ENCODE data around the gene ZBTB7C.

- no peak for TF ChIP-seq ZNF274 (IDR thresholded peaks at IDR 0.05; ENCODE audit: low read depth, low read length)
- TF ChIP-seq SUZ12 (IDR thresholded peaks at IDR 0.05; ENCODE audit: extremely low read depth, insufficient read depth, insufficient read length) = no peak
- no peak for TF ChIP-seq YY1 (IDR thresholded peaks at IDR 0.05; ENCODE audit: insufficient read depth, insufficient read length)
Observed at GRCh38 chr18:48228841-48229240, 180.3 kb downstream of the ZBTB7C start.

All from NT2/D1 (cell line).